K562 (cell line): ENCODE data around the gene SLC3A2. TPM values are rescaled to one million over a fixed set of nuclear protein-coding genes. Genes with fewer than 3 reads are reported as not detected.
A peak's percentile ranks its signal among the peaks of the same experiment; 100 is the strongest.

Experiments
- ADNP ChIP-seq: fragments of 200-800 bp; sonication (Bioruptor generic); IDR thresholded peaks from 2 replicates; pipeline ENCODE4 v1.6.1; 2016; ENCODE audit warnings: missing genetic modification characterization, missing compliant biosample characterization
- FIP1L1 ChIP-seq: fragments of 200-400 bp; formaldehyde crosslinking; IDR thresholded peaks from 2 replicates; pipeline ENCODE4 v1.6.1; 2018; ENCODE audit warnings: mild to moderate bottlenecking, low read depth, low read length; ENCODE audit not compliant: poor library complexity, severe bottlenecking
- FOS ChIP-seq: IDR thresholded peaks from 3 replicates; pipeline ENCODE4 v1.6.1; 2011; ENCODE audit not compliant: insufficient read length; ENCODE audit errors: extremely low read depth
- HDAC6 ChIP-seq: IDR thresholded peaks from 2 replicates; pipeline ENCODE4 v1.6.1; 2012; ENCODE audit warnings: low read depth, mild to moderate bottlenecking, control low read depth, inconsistent platforms, low read length, moderate library complexity
- NCOR1 ChIP-seq: fragments of 450-650 bp; IDR thresholded peaks from 2 replicates; pipeline ENCODE4 v1.6.1; 2016; ENCODE audit warnings: mild to moderate bottlenecking, moderate library complexity
- NFE2 ChIP-seq: IDR thresholded peaks from 2 replicates; pipeline ENCODE4 v1.6.1; 2014; ENCODE audit warnings: antibody characterized with exemption, low read depth
- PCBP1 ChIP-seq: fragments of 200-400 bp; formaldehyde crosslinking; IDR thresholded peaks from 2 replicates; pipeline ENCODE4 v1.6.1; 2018; ENCODE audit warnings: mild to moderate bottlenecking, low read depth, low read length; ENCODE audit not compliant: poor library complexity, severe bottlenecking
- TFE3 ChIP-seq: fragments of 450-650 bp; formaldehyde crosslinking; IDR thresholded peaks from 2 replicates; pipeline ENCODE4 v1.4.0; 2020; ENCODE audit warnings: mild to moderate bottlenecking, mixed read lengths
- ZBTB5 ChIP-seq: fragments of 450-650 bp; IDR thresholded peaks from 2 replicates; pipeline ENCODE4 v1.6.1; 2017; ENCODE audit warnings: antibody characterized with exemption
- ZBTB7A ChIP-seq: IDR thresholded peaks from 2 replicates; pipeline ENCODE4 v1.6.1; 2011; ENCODE audit warnings: low read depth, mild to moderate bottlenecking, low read length, moderate library complexity, borderline replicate concordance; ENCODE audit not compliant: control insufficient read depth
- ZEB2 ChIP-seq: fragments of 450-650 bp; IDR thresholded peaks from 2 replicates; pipeline ENCODE4 v1.6.1; 2016
- ZNF165 ChIP-seq: fragments of 250-450 bp; sonication (Bioruptor Pico); IDR thresholded peaks from 2 replicates; pipeline ENCODE4 v1.4.0; 2020; ENCODE audit warnings: borderline replicate concordance
- polyA plus RNA-seq, 8 experiments: library from polyadenylated mRNA; depleted of rRNA in 4 of 8; stranded (reverse) in 5 of 8; unstranded in 3 of 8; fragments of >200 nt; fragmentation: Nextera tagmentation in 2 of 8; fragmentation: Illumina TruSeq in 1 of 8; extraction: Ambion mirVana in 2 of 8; extraction: Trizol in 1 of 8; gene quantifications; 2 replicates each; pipeline versions ENCODE4 v1.2.1 to v1.2.3, GENCODE V29; 2011 to 2014; ENCODE audit warnings: inconsistent platforms in 1 of 8, missing spikeins in 1 of 8
- total RNA-seq, 7 experiments: library from RNA; depleted of rRNA in 6 of 7; stranded (reverse); fragments of >200 nt in 6 of 7; fragmentation: Illumina TruSeq in 2 of 7; extraction: Trizol in 2 of 7; gene quantifications; 2 replicates each; pipeline versions ENCODE4 v1.2.1 to v1.2.3, GENCODE V29; 2011 to 2021; ENCODE audit warnings: low replicate concordance in 1 of 7

Gene SLC3A2
- total and polyA plus RNA-seq, 9 of the 15 experiments (the other 6 are each of a cell fraction or from before 2014, with no cell fraction given), result 20.0 to 296 (median 214) TPM

GRCh38 chr11:62881579-62882430 lies 1.1 kb downstream of the SLC3A2 start (continued):
- TF ChIP-seq ADNP, result no peak
- peak; percentile 95 for TF ChIP-seq NFE2
- TF ChIP-seq ZBTB5, result no peak
- TF ChIP-seq FOS, result peak; percentile 18
- TF ChIP-seq ZNF165 (CRISPR knock-in tag), result no peak
- no peak for TF ChIP-seq PCBP1
- no peak; the same call in 1 of the 2 replicates for TF ChIP-seq ZEB2
- TF ChIP-seq ZBTB7A, result peak; percentile 88
- TF ChIP-seq HDAC6, result no peak
- peak; percentile 88 for TF ChIP-seq TFE3
- peak; percentile 72 for TF ChIP-seq NCOR1
- no peak for TF ChIP-seq FIP1L1
